Endometrium (tissue), 2 donors: ENCODE measurements around the gene ETV1.

ENCODE experiments used
- FAIRE-seq: peaks from 2 replicates; lab custom pipeline; 2012; peaks lifted over from hg19 to GRCh38; lab: Jason Lieb, UNC
- donor health status: control.
- donor health status: control.

The ETV1 gene

DNA sequence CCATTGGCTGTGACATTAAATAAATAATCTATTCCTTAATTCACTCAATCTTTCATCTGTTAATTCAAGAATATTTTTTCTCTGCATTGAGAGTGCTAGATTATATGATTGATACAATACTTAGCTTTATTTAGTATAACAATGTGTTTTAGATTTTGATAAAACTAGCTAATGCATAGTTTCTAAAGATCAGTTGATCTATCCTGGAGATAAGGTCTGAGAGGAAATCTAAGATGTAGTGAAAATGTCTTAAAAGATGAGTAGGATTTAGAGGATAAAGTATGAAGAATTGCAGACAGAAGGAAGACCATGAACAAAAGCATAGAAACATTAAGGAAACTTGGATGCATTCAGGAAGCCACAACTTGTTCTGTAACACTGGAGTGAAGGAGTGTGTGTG, 110.3 kb downstream of the ETV1 start:
- no peak for FAIRE-seq

GRCh38 chr7:13878154-13878553, 111.3 kb downstream of the ETV1 start:
- no peak for FAIRE-seq

DNA sequence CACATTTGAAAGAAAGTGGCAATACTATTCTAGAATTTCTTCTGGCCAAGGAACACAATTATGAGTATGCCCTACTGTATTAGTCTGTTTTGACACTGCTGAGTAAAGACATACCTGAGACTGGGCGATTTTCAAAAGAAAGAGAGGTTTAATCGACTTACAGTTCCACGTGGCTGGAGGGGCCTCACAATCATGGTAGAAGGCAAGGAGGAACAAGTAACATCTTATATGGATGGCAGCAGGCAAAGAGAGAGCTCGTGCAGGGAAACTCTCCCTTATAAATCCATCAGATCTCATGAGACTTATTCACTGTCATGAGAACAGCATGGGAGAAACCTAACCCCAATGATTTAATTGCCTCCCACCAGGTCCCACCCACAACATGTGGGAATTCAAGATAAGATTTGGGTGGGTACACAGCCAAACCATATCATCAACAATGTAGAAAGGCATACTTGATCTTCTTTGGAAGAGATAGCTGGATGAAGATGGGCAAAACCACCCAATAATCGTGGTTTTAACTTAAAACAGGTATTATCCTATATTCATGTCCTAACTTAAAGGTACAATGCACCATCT, 113.9 kb downstream of the ETV1 start:
- no peak for FAIRE-seq

DNA sequence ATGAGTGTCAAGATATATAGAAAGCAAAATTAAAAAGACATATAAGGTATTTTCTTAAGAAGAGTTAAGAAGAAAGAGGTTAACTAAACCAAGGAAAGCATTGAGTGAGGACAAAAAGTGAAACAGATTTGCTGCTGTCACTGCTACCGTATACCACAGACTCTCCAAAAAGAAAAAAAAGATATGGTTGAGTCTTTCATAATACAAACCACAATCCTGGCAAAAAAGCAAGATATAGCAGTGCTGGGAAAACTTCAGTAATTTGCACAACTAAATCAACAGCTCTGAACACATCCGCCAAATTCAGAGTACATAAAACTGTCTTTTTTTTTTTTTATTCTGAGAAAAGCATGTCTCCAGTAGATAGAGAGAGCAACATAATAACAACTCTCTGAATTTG, 114.7 kb downstream of the ETV1 start:
- FAIRE-seq, result peak; percentile 60

- no peak for FAIRE-seq
These were observed 116.8 kb downstream of the ETV1 start for GRCh38 chr7:13872709-13873108.

- FAIRE-seq, result no peak
These were observed 118.5 kb downstream of the ETV1 start for GRCh38 chr7:13871008-13871407.

DNA sequence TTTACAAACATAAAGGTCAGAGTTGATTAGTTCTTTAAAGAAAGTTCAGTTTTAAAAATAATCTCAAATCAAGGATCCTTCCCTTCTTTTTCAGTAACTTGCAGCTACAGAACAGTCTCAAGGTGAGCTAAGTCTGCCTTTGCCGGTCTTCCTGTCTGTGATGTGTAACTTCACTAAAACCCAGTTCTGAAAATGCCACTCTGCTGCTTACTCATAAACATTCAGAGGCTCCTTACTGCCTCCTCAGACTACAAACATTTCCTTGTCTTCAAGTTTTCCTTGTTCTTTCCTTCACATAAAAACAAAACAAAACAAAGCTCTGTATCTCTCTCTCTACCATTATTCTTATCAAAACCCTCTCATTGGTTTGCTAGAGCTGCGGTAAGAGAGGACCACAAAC, 128.7 kb downstream of the ETV1 start:
- no peak for FAIRE-seq

DNA sequence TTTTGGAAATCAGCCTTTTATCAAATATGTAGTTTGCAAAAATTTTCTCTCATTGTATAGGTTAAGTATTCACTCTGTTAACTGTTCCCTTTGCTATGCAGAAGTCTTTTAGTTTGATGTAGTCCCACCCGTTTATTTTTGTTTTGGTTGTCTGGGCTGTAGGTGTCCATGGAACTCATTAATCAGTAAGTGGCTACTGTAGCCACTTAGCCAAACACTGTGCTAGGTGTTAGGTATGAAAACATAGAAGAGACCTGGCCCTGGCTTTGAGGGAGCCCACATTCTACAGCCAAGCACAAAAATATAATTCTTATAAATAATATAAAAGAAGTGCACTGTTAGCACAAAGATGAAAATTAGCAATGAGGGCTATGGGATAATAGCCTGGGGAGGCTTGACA, 133.5 kb downstream of the ETV1 start:
- FAIRE-seq, result no peak

- FAIRE-seq, result no peak
These were observed 137.0 kb downstream of the ETV1 start for GRCh38 chr7:13852281-13852968.

- FAIRE-seq, result no peak
These were observed 137.7 kb downstream of the ETV1 start for GRCh38 chr7:13851736-13852135.

DNA sequence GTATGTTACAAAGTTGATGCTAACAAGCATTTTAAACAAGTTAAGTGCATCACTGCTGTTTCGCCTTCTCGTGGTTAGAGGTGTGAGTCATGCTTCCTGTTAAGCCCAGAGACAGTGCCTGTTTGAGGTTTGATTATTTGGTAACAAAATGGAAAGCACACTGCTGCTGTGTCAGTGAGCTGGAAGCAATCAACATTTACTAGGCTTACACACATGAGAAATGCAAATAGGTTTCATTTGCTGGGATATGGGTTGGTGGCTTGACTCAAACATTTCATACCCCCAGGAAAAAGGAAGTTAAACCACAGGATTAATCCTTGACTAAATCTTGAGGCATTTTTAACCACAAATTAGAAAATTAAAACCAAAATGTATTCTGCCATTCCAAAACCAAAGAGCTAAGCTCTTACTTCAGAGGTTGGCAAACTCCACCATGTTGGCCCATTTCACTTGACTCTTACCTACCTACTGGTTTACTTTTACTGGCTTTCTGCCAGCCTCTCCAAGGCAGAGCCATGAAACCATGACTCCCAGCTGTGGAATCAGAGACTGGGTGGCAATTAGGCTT, 139.2 kb downstream of the ETV1 start:
- no peak for FAIRE-seq

GRCh38 chr7:13849163-13849892, 140.1 kb downstream of the ETV1 start:
- no peak for FAIRE-seq

DNA sequence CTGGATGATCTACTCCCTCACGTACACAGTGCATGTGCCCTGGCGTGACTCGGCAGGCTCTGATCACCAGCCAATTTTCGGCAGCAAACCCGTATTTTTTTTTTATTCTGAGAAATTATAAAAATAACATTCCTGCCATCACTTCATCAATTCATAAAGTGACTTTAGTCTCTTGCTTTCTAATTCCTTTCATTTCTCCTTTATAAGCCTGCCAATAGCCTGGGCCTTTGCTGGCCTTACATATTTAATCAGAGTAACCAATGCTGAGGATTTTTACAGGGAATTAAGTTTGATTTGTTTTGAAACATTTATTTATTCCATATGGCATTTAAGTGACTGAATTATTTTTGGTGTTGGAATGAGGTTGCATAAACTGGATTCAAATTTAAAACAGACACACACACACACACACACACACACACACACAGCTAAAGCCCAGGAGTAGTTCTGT, 140.8 kb downstream of the ETV1 start:
- peak; percentile 53 for FAIRE-seq

GRCh38 chr7:13846386-13846785, 143.1 kb downstream of the ETV1 start:
- no peak for FAIRE-seq

DNA sequence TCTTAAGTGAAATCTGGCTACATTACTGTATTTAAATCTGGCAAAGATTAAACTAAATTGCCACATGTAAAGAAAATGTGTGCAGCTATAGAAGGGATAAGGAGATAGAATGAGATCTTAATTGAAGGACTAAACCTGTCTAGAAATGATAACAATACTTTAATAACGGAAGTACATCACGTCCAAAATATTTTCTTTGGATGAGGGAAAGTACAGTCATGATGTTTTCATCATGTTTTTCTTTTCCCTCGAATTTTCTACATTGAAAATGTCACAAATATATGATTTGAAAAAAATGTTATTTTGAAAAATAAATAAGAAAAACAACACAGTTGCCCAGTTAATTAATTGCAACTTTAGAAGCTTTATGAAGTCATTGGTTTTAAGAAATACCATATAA, 143.9 kb downstream of the ETV1 start:
- FAIRE-seq, result no peak

- no peak for FAIRE-seq
These were observed 144.5 kb downstream of the ETV1 start for GRCh38 chr7:13844954-13845353.

DNA sequence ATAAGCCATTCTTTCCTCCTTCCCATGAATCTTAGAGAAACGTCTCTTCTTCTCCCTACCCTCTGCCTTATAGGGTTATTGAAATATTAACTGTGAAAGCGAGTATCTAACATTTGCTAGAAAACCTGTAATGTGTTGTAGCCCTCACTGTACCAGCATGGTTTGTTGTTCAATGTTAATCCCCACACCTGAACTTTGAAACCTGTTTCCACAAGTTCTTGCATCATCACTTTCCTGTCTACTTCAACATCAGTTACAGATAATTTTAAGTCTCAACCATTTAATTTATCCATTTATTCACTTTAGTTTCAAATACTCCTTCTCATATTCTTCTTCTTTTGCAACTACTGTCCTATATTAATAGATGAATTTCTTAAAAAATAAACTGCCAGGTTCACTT, 148.2 kb downstream of the ETV1 start:
- no peak for FAIRE-seq
